ENCODE data around the gene PER1. TPM values are rescaled to one million over a fixed set of nuclear protein-coding genes. Genes with fewer than 3 reads are reported as not detected.

Gene PER1
- total and polyA plus RNA-seq, 2 of the 13 experiments (the other 11 are each of a cell fraction or from before 2014, with no cell fraction given) = 2.6 to 3.6 TPM

- TF ChIP-seq ZNF280B (CRISPR knock-in tag; IDR thresholded peaks at IDR 0.05; ENCODE audit: borderline replicate concordance) (no peak), ZNF414 (CRISPR knock-in tag; IDR thresholded peaks at IDR 0.05) (no peak; the same call in 1 of the 2 replicates), CEBPZ (IDR thresholded peaks at IDR 0.05; ENCODE audit: low read length) (no peak), ZNF329 (CRISPR knock-in tag; IDR thresholded peaks at IDR 0.05; ENCODE audit: low read depth) (no peak), ZFP91 (CRISPR knock-in tag; IDR thresholded peaks at IDR 0.05; ENCODE audit: borderline replicate concordance) (peak; percentile 59; the same call in 1 of the 2 replicates), ZNF142 (CRISPR knock-in tag; IDR thresholded peaks at IDR 0.05) (no peak), ZKSCAN8 (CRISPR knock-in tag; IDR thresholded peaks at IDR 0.05; ENCODE audit: borderline replicate concordance) (no peak), SRF (IDR thresholded peaks at IDR 0.05; ENCODE audit: low read depth, low read length) (no peak), ZNF543 (CRISPR knock-in tag; IDR thresholded peaks at IDR 0.05) (no peak), SP4 (CRISPR knock-in tag; IDR thresholded peaks at IDR 0.05) (peak; percentile 63), TAF1 (CRISPR knock-in tag; IDR thresholded peaks at IDR 0.05) (0 out of 2 replicates have a peak, but pooled peaks have one; percentile 29), KDM2A (CRISPR knock-in tag; IDR thresholded peaks at IDR 0.05; ENCODE audit: borderline replicate concordance, low read depth) (peak; percentile 44; the same call in 1 of the 2 replicates), ZMAT5 (CRISPR knock-in tag; IDR thresholded peaks at IDR 0.05; ENCODE audit: borderline replicate concordance, low read depth) (no peak), GPN1 (CRISPR knock-in tag; IDR thresholded peaks at IDR 0.05; ENCODE audit: borderline replicate concordance) (no peak)
Measured at GRCh38 chr17:8153957-8154607, 1.9 kb upstream of the PER1 start (continued).

All from HepG2 (cell line).